NK-92 (cell line): Measurements from ENCODE around the gene TMEM92.
"Not testable (repeated sequence)": the region's sequence is repeated elsewhere in the genome, so short reads cannot be mapped to it uniquely, and the experiment has no call there.

ENCODE experiments used
- DNase-seq: peaks from one replicate; lab custom pipeline; 2025; ENCODE audit not compliant: unreplicated experiment; lab: John Stamatoyannopoulos, UW

Gene TMEM92

GRCh38 chr17:50262001-50262794 is 12.1 kb upstream of the TMEM92 start:
- DNase-seq, result no peak

GRCh38 chr17:50263331-50264262 is 10.7 kb upstream of the TMEM92 start:
- no peak for DNase-seq

- no peak for DNase-seq
Observed at GRCh38 chr17:50264263-50265113, 9.8 kb upstream of the TMEM92 start.

GRCh38 chr17:50265212-50265611 is 9.1 kb upstream of the TMEM92 start:
- no peak for DNase-seq

- no peak for DNase-seq
Observed at GRCh38 chr17:50265690-50266315, 8.5 kb upstream of the TMEM92 start.

GRCh38 chr17:50266384-50267073 is 7.7 kb upstream of the TMEM92 start:
- no peak for DNase-seq

- no peak for DNase-seq
Observed at GRCh38 chr17:50267074-50267841, 7.0 kb upstream of the TMEM92 start.

GRCh38 chr17:50268026-50268425 is 6.2 kb upstream of the TMEM92 start:
- DNase-seq, result no peak

- no peak for DNase-seq
Observed at GRCh38 chr17:50268743-50269275, 5.5 kb upstream of the TMEM92 start.

GRCh38 chr17:50269477-50270434 is 4.5 kb upstream of the TMEM92 start:
- no peak for DNase-seq

GRCh38 chr17:50270435-50271362 is 3.6 kb upstream of the TMEM92 start:
- DNase-seq, result no peak

- not testable (repeated sequence) for DNase-seq
Observed at GRCh38 chr17:50271363-50271750, 2.9 kb upstream of the TMEM92 start.

GRCh38 chr17:50272246-50272645 is 2.0 kb upstream of the TMEM92 start:
- no peak for DNase-seq

- DNase-seq, result no peak
Observed at GRCh38 chr17:50272711-50273653, 1.3 kb upstream of the TMEM92 start.

- no peak for DNase-seq
Observed at GRCh38 chr17:50273654-50274040, 619 bp upstream of the TMEM92 start.

- DNase-seq, result no peak
Observed at GRCh38 chr17:50274897-50275221, 593 bp downstream of the TMEM92 start.
